ENCODE data around the gene LSP1.
"Not testable (repeated sequence)": the region's sequence is repeated elsewhere in the genome, so short reads cannot be mapped to it uniquely, and the experiment has no call there.

Gene LSP1

DNA sequence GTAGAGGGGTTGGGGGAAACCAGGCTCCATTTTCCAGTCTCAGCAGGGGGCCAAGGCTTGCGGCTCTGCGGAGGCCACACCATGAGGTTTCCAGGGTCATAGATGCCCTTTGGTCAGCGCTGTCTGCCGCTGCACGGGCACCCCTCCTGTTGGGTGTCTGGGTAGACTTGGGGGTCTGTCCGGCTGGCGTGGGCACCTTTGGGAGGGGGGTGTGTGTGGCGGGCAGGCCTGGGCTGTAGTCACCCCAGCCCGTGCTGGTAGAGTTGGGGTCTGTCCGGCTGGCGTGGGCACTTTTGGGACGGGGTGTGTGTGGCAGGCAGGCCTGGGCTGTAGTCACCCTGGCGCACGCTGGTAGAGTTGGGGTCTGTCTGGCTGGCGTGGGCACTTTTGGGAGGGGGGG, 18.6 kb downstream of the LSP1 start:
- Histone ChIP-seq H3K4me3 (ENCODE audit: severe bottlenecking) (no peak overlapping the region), H3K27me3 (ENCODE audit: insufficient read depth, poor library complexity, severe bottlenecking) (no peaks in the 10 kb centered on the region), H3K36me3 (ENCODE audit: low read depth) (no peaks in the 10 kb centered on the region), H3K9me3 (ENCODE audit: severe bottlenecking) (no peaks in the 10 kb centered on the region), H3K27ac (ENCODE audit: poor library complexity, severe bottlenecking) (no peak overlapping the region), H3K4me1 (ENCODE audit: insufficient read depth, poor library complexity, severe bottlenecking) (peaks cover 15% of the 10 kb centered on the region)
- DNase-seq (ENCODE audit: low spot score) (no peak), ATAC-seq (ENCODE audit: low read depth) (no peak)
- no peak for TF ChIP-seq CTCF (IDR thresholded peaks at IDR 0.05; ENCODE audit: poor library complexity, severe bottlenecking)

GRCh38 chr11:1872267-1872985, 19.5 kb downstream of the LSP1 start:
- Histone ChIP-seq H3K36me3 (ENCODE audit: low read depth) (no peaks in the 10 kb centered on the region), H3K9me3 (ENCODE audit: severe bottlenecking) (no peaks in the 10 kb centered on the region), H3K4me3 (ENCODE audit: severe bottlenecking) (no peak overlapping the region), H3K27me3 (ENCODE audit: insufficient read depth, poor library complexity, severe bottlenecking) (no peaks in the 10 kb centered on the region), H3K27ac (ENCODE audit: poor library complexity, severe bottlenecking) (peak overlapping the region; percentile 58), H3K4me1 (ENCODE audit: insufficient read depth, poor library complexity, severe bottlenecking) (peaks cover 22% of the 10 kb centered on the region)
- no peak for TF ChIP-seq CTCF (IDR thresholded peaks at IDR 0.05; ENCODE audit: poor library complexity, severe bottlenecking)
- DNase-seq (ENCODE audit: low spot score) (no peak), ATAC-seq (ENCODE audit: low read depth) (no peak)

GRCh38 chr11:1873048-1873812, 20.3 kb downstream of the LSP1 start:
- peak overlapping the region; percentile 58 for H3K27ac ChIP-seq (ENCODE audit: poor library complexity, severe bottlenecking)

GRCh38 chr11:1873813-1874150, 20.9 kb downstream of the LSP1 start:
- Histone ChIP-seq H3K4me1 (ENCODE audit: insufficient read depth, poor library complexity, severe bottlenecking) (peaks cover 25% of the 10 kb centered on the region), H3K27ac (ENCODE audit: poor library complexity, severe bottlenecking) (peak overlapping the region; percentile 58)
- ATAC-seq (ENCODE audit: low read depth); H3K9me3 ChIP-seq (ENCODE audit: severe bottlenecking); H3K4me3 ChIP-seq (ENCODE audit: severe bottlenecking); H3K36me3 ChIP-seq (ENCODE audit: low read depth); DNase-seq (ENCODE audit: low spot score); H3K27me3 ChIP-seq (ENCODE audit: insufficient read depth, poor library complexity, severe bottlenecking): not testable (repeated sequence)

More at GRCh38 chr11:1873048-1873812, 20.3 kb downstream of the LSP1 start:
- ATAC-seq (ENCODE audit: low read depth) (peak; percentile 65), DNase-seq (ENCODE audit: low spot score) (no peak)
- Histone ChIP-seq H3K36me3 (ENCODE audit: low read depth) (no peaks in the 10 kb centered on the region), H3K4me3 (ENCODE audit: severe bottlenecking) (no peak overlapping the region), H3K9me3 (ENCODE audit: severe bottlenecking) (no peaks in the 10 kb centered on the region), H3K27me3 (ENCODE audit: insufficient read depth, poor library complexity, severe bottlenecking) (no peaks in the 10 kb centered on the region), H3K4me1 (ENCODE audit: insufficient read depth, poor library complexity, severe bottlenecking) (peaks cover 25% of the 10 kb centered on the region)
- no peak for TF ChIP-seq CTCF (IDR thresholded peaks at IDR 0.05; ENCODE audit: poor library complexity, severe bottlenecking)

DNA sequence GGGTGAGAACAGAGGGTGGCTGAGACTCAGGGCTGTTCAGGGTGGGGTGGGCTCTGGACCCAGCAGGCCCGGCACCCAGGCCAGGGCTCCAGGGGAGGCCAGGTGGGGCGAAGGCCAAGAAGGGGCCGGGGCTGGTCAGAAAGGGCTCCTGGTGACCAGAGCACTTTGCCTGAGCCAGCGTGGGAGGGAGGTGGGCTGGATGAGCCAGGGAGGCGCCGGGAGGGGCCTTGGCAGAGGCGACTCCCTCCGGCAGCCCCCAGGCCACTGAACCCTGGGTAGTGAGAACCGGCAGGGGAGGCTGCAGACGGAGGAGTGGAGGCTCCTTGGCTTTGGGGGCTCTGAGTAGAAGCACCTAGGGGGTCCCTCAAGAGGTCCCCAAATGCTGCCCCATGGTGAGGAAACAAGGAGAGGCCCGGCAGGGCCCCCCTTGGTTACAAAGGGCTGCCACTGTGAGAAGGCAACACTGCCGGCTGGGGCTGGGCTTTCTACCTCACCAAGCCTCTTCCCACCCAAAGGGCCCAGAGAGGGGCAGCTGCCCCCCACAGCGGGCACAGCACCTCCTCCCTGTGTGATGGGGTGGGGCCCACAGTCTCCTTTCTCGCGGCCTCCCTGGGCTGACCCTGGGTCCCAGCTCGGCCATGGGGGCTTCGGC, 21.7 kb downstream of the LSP1 start:
- H3K27ac ChIP-seq (ENCODE audit: poor library complexity, severe bottlenecking) = peak overlapping the region; percentile 93
- H3K36me3 ChIP-seq (ENCODE audit: low read depth); ATAC-seq (ENCODE audit: low read depth); H3K9me3 ChIP-seq (ENCODE audit: severe bottlenecking); H3K4me3 ChIP-seq (ENCODE audit: severe bottlenecking); H3K27me3 ChIP-seq (ENCODE audit: insufficient read depth, poor library complexity, severe bottlenecking); DNase-seq (ENCODE audit: low spot score): not testable (repeated sequence)
- peaks cover 25% of the 10 kb centered on the region for H3K4me1 ChIP-seq (ENCODE audit: insufficient read depth, poor library complexity, severe bottlenecking)

Measured in RWPE2 (cell line).